Cardiac atrium fibroblast (primary cell): ENCODE data around the gene IL12RB2. TPM values are rescaled to one million over a fixed set of nuclear protein-coding genes. Genes with fewer than 3 reads are reported as not detected.

Experiments used
- total RNA-seq: library from RNA; depleted of rRNA; stranded (reverse); fragments of >200 nt; gene quantifications from 2 replicates; pipeline ENCODE4 v1.2.3, GENCODE V29; 2015

Gene IL12RB2, protein sequence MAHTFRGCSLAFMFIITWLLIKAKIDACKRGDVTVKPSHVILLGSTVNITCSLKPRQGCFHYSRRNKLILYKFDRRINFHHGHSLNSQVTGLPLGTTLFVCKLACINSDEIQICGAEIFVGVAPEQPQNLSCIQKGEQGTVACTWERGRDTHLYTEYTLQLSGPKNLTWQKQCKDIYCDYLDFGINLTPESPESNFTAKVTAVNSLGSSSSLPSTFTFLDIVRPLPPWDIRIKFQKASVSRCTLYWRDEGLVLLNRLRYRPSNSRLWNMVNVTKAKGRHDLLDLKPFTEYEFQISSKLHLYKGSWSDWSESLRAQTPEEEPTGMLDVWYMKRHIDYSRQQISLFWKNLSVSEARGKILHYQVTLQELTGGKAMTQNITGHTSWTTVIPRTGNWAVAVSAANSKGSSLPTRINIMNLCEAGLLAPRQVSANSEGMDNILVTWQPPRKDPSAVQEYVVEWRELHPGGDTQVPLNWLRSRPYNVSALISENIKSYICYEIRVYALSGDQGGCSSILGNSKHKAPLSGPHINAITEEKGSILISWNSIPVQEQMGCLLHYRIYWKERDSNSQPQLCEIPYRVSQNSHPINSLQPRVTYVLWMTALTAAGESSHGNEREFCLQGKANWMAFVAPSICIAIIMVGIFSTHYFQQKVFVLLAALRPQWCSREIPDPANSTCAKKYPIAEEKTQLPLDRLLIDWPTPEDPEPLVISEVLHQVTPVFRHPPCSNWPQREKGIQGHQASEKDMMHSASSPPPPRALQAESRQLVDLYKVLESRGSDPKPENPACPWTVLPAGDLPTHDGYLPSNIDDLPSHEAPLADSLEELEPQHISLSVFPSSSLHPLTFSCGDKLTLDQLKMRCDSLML
- not detected in 2 replicates for total RNA-seq

DNA sequence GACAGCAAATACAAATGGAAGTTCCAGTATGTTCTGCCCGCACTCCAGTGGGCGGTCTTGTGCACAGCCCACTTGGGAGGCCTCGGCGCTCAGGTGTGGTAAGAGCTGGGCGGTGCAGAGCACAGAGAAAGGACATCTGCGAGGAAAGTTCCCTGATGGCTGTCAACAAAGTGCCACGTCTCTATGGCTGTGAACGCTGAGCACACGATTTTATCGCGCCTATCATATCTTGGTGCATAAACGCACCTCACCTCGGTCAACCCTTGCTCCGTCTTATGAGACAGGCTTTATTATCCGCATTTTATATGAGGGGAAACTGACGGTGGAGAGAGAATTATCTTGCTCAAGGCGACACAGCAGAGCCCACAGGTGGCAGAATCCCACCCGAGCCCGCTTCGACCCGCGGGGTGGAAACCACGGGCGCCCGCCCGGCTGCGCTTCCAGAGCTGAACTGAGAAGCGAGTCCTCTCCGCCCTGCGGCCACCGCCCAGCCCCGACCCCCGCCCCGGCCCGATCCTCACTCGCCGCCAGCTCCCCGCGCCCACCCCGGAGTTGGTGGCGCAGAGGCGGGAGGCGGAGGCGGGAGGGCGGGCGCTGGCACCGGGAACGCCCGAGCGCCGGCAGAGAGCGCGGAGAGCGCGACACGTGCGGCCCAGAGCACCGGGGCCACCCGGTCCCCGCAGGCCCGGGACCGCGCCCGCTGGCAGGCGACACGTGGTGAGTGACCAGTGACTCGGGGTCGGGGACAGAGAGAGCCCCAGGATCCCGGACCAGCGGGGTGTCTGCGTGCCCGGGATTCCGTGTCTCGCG, at the start of gene IL12RB2:
TSS of gene IL12RB2 (plus strand) at position 623 of the 810 bp plus-strand sequence. CDS start 12,496 bp downstream, outside the sequence.

DNA sequence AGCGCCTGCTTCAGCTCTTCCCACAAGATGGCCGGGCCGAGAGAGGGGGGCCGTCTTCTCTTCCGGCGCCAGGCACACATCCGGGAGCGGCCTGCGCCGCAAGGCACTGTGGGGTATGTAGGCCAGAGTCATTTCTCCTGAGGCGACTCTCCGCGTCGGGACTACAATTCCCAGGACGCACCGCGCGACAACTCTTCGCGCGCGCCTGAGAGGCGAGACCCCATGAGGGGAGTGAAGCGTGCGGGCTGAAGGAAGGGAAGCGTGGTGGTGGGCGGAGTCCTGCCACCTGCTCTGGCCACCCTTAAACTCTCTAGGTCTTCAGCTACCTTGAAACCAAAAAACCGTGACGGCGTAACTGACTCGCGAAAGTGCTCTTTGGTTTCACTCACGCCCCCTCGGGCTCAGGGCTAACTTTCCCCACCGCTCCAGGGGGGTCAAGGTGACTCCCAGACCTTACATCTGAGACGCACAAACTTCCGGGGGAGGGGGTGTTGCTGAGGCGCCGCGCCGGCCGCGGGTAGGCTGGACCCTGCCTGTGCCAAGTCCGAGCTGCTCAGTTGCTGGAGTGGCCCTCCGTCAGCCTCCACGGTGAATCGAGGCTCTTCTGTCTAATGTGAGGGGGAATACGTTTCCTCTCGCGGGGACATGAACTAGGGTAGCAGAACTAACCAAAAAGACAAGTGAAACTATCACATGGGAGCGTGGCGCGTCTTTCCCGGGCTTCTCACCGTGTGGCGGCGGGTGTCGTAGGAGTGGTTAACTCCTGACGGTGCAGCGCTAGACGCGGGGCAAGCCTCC, 122.9 kb downstream of the IL12RB2 start, which contains the start of gene SERBP1:
TSS of gene SERBP1 (minus strand) at position 45 of the 798 bp plus-strand sequence. CDS start 102 bp downstream, outside the sequence.

Other genes with a start within 250 kb of the IL12RB2 start
- gene C1orf141, start 172.9 kb upstream of the IL12RB2 start, total RNA-seq, result not detected in 2 replicates
- not detected in 2 replicates for gene IL23R, start 141.4 kb upstream of the IL12RB2 start, total RNA-seq
- gene SERBP1, start 122.5 kb downstream of the IL12RB2 start, total RNA-seq, result 186 and 206 TPM in 2 replicates